Mucosa of descending colon (tissue), 3 donors: ENCODE measurements around the gene LRRC4B. TPM values are rescaled to one million over a fixed set of nuclear protein-coding genes. Genes with fewer than 3 reads are reported as not detected.

ENCODE experiments used
- ATAC-seq: fragments of 200-7000 bp; cut with Tn5 transposase; one replicate; pipeline ENCODE4 v1.9.1; 2020; ENCODE audit warnings: mild to moderate bottlenecking, moderate library complexity
- DNase-seq, 3 donors: peaks; one replicate each; pipeline ENCODE4 v3.0.0-alpha.2; 2020
- H3K36me3 ChIP-seq: fragments of 200-600 bp; one replicate; pipeline ENCODE4 v1.8.0; 2021; ENCODE audit warnings: low read depth, mild to moderate bottlenecking
- H3K4me1 ChIP-seq: fragments of 200-600 bp; one replicate; pipeline ENCODE4 v1.8.0; 2021; ENCODE audit warnings: low read depth, mild to moderate bottlenecking
- H3K4me3 ChIP-seq: fragments of 200-600 bp; one replicate; pipeline ENCODE4 v1.8.0; 2021; ENCODE audit warnings: mild to moderate bottlenecking
- H3K9me3 ChIP-seq: fragments of 200-600 bp; one replicate; pipeline ENCODE4 v1.8.0; 2021; ENCODE audit warnings: mild to moderate bottlenecking
- intact Hi-C, 2 donors: fragments of 100-400 bp; cut with DNase I in 1 of 2; cut with micrococcal nuclease in 1 of 2; formaldehyde crosslinking; loops; one replicate each; pipeline versions ENCODE4 v1.11.0 to v1.11.1; 2022; cut with DNase I, micrococcal nuclease
- total RNA-seq, 3 donors: library from RNA; stranded (reverse); fragmentation: NEBNext Ultra II Directional in 2 of 3; extraction: Animal tissue kit (Norgen Biotek cat#: 25700) in 2 of 3; gene quantifications; one replicate each; pipeline versions ENCODE4 v1.2.1 to v1.2.4, GENCODE V29; 2021 to 2023
- TF ChIP-seq, protein P1 (sequence below): fragments of 200-600 bp; IDR thresholded peaks from one replicate; pipeline ENCODE4 v1.8.0; 2022; ENCODE audit warnings: antibody characterized with exemption, mild to moderate bottlenecking
- donor health status: DM: no; HTN: no; CAD: no; lungs with moderate emphysema.
- donor health status: DM: no; HTN: no; CAD: no.
- donor health status: DM: no; HTN: yes; CAD: no.

The LRRC4B gene
- total RNA-seq, 3 donors from 2014 or later = 0.52 to 4.8 (median 1.3) TPM

DNA sequence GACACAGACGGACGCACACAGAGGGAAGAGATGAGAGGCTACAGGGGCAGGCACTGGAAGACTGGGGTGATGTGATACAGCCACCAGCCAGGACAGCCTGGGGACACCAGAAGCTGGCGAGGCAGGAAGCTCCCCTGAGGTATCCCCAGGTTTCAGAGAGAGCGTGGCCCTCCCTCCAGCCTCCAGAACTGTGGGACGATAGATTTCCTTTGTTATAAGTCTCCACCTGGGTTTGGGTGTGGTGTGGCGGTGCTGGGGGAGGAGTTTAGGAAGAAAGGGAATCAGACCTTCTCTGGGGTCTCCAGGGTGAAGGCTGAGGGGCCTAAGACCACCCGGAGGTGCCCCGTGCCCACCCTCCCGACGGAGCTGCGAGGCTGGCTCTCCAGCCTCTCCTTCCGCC, 51.8 kb downstream of the LRRC4B start:
- H3K9me3 ChIP-seq = no peaks in the 10 kb centered on the region
- H3K4me1 ChIP-seq = no peaks in the 10 kb centered on the region
- intact Hi-C loops = no loop called here
- H3K36me3 ChIP-seq = no peaks in the 10 kb centered on the region
- ATAC-seq (no peak), DNase-seq (peak in 2 of 3 donors; percentile 7 to 29)
- TF ChIP-seq, protein P1, sequence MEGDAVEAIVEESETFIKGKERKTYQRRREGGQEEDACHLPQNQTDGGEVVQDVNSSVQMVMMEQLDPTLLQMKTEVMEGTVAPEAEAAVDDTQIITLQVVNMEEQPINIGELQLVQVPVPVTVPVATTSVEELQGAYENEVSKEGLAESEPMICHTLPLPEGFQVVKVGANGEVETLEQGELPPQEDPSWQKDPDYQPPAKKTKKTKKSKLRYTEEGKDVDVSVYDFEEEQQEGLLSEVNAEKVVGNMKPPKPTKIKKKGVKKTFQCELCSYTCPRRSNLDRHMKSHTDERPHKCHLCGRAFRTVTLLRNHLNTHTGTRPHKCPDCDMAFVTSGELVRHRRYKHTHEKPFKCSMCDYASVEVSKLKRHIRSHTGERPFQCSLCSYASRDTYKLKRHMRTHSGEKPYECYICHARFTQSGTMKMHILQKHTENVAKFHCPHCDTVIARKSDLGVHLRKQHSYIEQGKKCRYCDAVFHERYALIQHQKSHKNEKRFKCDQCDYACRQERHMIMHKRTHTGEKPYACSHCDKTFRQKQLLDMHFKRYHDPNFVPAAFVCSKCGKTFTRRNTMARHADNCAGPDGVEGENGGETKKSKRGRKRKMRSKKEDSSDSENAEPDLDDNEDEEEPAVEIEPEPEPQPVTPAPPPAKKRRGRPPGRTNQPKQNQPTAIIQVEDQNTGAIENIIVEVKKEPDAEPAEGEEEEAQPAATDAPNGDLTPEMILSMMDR = no peak
- no peak overlapping the region for H3K4me3 ChIP-seq

DNA sequence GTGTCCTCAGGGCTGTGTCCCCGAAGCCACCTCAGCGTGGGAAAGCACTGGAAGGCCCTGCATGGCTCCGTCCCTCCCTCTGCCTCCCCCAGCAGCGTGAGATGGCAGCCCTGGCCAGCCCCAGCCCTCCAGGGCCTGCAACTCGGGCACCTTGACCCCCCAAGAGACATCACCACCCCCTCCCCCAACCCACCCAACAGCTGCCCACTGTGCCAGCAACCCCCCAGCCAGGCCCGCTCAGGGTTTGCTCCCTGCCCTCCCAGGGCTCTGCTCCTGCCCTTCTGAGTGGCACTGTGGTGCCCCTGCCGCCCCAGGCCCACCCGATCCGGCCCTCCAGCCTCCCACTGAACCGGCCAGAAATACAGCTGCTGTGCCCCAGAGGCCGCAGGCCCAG, 53.1 kb downstream of the LRRC4B start:
- H3K36me3 ChIP-seq = peaks cover 3% of the 10 kb centered on the region
- DNase-seq = peak in 2 of 3 donors; percentile 16 to 45
- no peaks in the 10 kb centered on the region for H3K9me3 ChIP-seq
- H3K4me1 ChIP-seq = peaks cover 2% of the 10 kb centered on the region
- no peak for ATAC-seq
- TF ChIP-seq, protein P1 = no peak
- H3K4me3 ChIP-seq = no peak overlapping the region
- intact Hi-C loops = no loop called here

DNA sequence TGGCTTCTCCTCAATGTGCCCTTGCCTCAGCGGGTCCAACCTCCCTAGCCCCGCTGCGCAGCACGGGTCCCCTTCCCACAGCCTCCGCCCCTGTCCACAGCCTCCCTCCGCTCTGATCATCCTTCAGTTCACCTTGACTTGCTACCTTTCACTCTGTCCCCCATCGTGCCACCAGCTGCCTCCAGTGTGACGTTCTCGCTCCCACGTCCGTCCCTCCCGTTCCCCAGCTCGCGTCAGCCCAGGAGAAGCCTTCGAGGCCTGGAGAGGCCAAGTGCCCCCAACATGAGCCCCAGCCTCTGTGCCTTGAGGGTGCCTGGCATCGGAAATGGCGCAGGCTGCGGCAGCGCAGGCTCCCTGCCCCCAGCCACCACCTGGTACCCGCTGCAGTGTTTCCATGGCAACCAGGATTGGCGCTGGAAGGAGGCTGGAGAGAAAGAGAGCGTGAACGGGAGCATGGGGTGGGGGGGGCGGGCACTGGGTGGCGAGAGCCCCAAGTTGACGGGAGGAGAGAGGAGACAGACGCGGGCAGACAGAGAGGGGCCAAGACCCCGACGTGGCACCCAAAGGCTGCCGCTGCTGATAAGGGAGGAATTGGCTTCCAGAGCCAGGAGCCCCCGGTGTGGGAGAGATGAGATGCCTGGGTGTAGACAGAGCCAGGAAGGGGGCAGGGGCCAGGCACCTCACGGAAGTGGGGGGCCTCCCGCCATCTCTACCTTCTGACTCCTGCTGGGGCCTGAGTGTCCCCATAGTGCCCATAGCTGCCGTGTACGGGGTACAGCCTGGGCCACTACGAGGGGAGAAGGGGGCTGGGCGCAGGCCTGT, 53.7 kb downstream of the LRRC4B start:
- no peak overlapping the region for H3K4me3 ChIP-seq
- ATAC-seq (no peak), DNase-seq (peak in 2 of 3 donors; percentile 24 to 42)
- peaks cover 5% of the 10 kb centered on the region for H3K4me1 ChIP-seq
- no peaks in the 10 kb centered on the region for H3K9me3 ChIP-seq
- intact Hi-C loops = no loop called here
- H3K36me3 ChIP-seq = peaks cover 3% of the 10 kb centered on the region
- TF ChIP-seq, protein P1 = no peak

DNA sequence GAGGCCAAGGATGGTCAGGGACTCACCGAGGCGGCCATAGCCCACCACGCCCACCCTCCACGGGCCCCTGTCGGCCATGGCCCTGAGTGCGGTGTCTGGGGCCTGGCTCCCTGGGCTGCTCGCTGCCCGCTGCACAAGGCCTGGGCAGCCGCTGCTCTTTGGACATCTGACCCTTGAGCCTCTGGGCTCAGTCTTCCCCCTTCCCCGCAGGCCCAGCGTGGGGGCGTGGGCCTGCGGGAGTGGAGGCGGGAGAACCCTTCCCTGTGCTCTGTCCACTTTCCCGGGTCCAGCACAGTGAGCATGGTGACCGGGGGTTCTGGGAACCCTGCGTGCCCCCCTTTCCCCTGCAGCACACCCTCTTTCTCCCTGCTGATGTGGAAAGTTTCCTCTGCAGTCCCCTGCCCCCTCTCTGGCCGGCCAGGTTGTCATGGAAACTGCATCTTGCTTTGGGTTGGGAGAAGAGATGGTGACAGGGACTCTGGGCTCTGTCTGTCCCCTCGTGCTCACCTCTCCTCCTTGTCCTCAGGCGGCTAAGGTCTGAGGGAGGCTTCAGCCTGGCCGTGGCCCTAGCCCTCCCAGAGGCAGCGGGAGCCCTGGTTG, 54.4 kb downstream of the LRRC4B start, which contains the start of gene ASPDH:
ASPDH (minus strand) TSS at position 168 of the 600 bp plus-strand sequence; CDS start at position 78, 90 bp downstream.
- DNase-seq (peak in 2 of 3 donors; percentile 23 to 42), ATAC-seq (no peak)
- Histone ChIP-seq H3K4me1 (peaks cover 5% of the 10 kb centered on the region), H3K36me3 (peaks cover 3% of the 10 kb centered on the region), H3K4me3 (no peak within 1 kb of the TSS), H3K9me3 (no peaks in the 10 kb centered on the region)
- TF ChIP-seq, protein P1 = no peak
- intact Hi-C loops = no loop called here

DNA sequence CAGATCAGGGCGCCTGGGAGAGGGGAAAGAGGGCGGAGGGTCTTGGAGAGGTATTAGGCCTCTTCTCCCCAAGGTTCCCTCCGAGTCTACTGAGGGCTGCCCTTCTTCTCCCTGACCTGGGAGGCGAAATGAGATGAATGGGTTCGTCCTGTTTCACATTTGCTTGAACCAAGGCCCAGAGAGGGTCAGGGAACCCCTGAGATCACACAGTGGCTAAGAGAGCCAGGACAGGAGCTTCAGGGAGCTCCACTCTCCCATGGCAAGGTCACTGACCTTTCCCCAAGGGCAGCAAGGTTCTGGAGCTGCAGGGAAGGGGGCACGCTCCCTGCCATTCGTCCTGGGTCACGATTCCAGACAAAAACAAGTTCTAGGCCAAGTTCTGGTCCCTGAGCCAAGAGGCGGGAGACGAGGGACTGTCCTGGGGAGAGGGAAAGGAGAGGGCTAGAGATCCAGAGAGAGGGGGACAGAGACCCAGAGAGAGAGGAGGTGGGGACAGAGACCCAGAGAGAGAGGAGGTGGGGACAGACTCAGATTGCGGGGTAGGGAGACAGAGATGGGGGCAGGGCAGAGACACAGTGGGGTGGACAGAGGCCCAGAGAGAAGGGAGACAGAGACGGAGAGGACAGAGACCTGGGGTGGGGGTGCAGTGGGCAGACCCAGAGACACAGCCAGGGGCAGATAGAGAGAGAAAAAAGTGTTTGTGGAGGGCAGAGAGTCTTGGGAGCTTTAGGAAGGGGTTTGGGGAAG, 55.1 kb downstream of the LRRC4B start:
- H3K4me3 ChIP-seq = no peak overlapping the region
- no peaks in the 10 kb centered on the region for H3K9me3 ChIP-seq
- peaks cover 3% of the 10 kb centered on the region for H3K36me3 ChIP-seq
- intact Hi-C loops = no loop called here
- peaks cover 5% of the 10 kb centered on the region for H3K4me1 ChIP-seq
- ATAC-seq (no peak), DNase-seq (peak in 2 of 3 donors; percentile 24 to 35)
- TF ChIP-seq, protein P1 = no peak
